WTC11 (cell line): Measurements from ENCODE around the gene ZBTB32.

Experiments used
- ATF3 ChIP-seq: sonication (generic); formaldehyde crosslinking; conservative IDR thresholded peaks from 2 replicates; pipeline ENCODE4 v1.8.1; 2022; ENCODE audit warnings: mild to moderate bottlenecking, missing genetic modification reagents
- ATF6 ChIP-seq: sonication (generic); formaldehyde crosslinking; IDR thresholded peaks from 2 replicates; pipeline ENCODE4 v1.8.1; 2023; ENCODE audit warnings: mild to moderate bottlenecking, missing genetic modification reagents
- CBFB ChIP-seq: sonication (generic); formaldehyde crosslinking; IDR thresholded peaks from 2 replicates; pipeline ENCODE4 v1.8.1; 2022; ENCODE audit warnings: mild to moderate bottlenecking, low read depth, missing genetic modification reagents
- CTCF ChIP-seq: fragments of 200-600 bp; IDR thresholded peaks from 2 replicates; pipeline ENCODE4 v1.8.0; 2022; ENCODE audit warnings: antibody characterized with exemption
- HMGXB4 ChIP-seq: sonication (generic); formaldehyde crosslinking; IDR thresholded peaks from 2 replicates; pipeline ENCODE4 v1.8.1; 2023; ENCODE audit warnings: mild to moderate bottlenecking, moderate library complexity, missing genetic modification reagents
- JUN ChIP-seq: sonication (generic); formaldehyde crosslinking; IDR thresholded peaks from 2 replicates; pipeline ENCODE4 v1.8.0; 2023; ENCODE audit warnings: mild to moderate bottlenecking, missing genetic modification reagents
- MAX ChIP-seq: sonication (generic); formaldehyde crosslinking; IDR thresholded peaks from 2 replicates; pipeline ENCODE4 v1.8.0; 2022; ENCODE audit warnings: mild to moderate bottlenecking, missing genetic modification reagents

- TF ChIP-seq CTCF (no peak), JUN (no peak), HMGXB4 (CRISPR knock-in tag) (no peak), CBFB (CRISPR knock-in tag) (no peak), MAX (CRISPR knock-in tag) (peak; percentile 86), ATF6 (CRISPR knock-in tag) (no peak), ATF3 (CRISPR knock-in tag) (no peak)
These were observed 11.8 kb downstream of the ZBTB32 start for GRCh38 chr19:35715981-35716800.
